Endometrium (tissue), 2 donors: Measurements from ENCODE around the gene MRAP2.

ENCODE experiments used
- FAIRE-seq: peaks from 2 replicates; lab custom pipeline; 2012; peaks lifted over from hg19 to GRCh38; lab: Jason Lieb, UNC
- donor health status: control.
- donor health status: control.

Gene MRAP2

GRCh38 chr6:84033523-84034451 lies at the start of gene MRAP2:
MRAP2 (plus strand) TSS chr6:84033772; CDS start chr6:84055319, 21,547 bp downstream.
- FAIRE-seq = no peak

DNA sequence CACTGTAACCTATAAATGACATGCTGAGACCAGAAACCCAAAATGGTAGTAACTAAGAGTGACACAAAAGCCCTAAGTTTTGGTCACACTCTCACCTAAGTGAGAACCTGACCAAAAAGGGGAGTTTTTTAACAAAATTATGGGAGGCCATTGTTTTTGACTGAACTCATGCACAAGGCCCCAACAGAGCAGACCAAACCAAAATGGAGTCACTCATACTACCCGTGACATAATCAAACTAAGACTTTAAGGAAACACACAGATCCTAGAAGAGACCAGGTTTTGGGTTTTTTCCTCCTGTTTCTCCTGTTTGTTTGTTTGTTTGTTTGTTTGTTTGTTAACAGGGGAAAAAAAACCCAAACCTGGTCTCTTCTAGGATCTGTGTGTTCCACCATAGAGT lies 49.2 kb upstream of the MRAP2 start:
- FAIRE-seq = no peak

- no peak for FAIRE-seq
Measured at GRCh38 chr6:83985308-83985713, 48.3 kb upstream of the MRAP2 start.

GRCh38 chr6:83985715-83986114 lies 47.9 kb upstream of the MRAP2 start:
- no peak for FAIRE-seq

DNA sequence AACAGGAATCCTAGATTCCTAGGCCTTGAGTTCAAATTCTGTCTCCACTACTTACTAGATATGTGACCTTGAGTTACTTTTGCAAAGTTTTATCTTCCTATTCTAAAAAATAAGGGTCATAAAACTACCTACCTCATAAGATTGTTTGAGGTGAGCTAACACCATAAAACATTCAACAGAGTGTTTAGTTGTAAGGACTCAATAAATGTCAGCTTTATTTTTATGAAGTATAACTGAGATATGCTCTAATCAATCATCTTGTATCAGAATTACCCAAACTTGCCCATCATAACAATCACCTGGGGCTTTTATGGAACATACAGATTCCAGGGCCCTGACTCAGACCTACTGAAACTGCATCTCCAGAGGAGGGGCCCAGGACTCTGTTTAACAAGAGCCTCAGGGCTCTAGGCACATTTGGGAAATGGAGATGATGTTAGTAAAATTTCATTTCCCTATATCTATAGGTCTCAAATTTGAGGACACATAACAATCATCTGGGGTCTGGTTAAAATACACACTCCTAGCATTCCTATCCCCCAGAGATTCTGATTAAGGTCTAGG lies 35.5 kb upstream of the MRAP2 start:
- FAIRE-seq = no peak

GRCh38 chr6:84001119-84001518 lies 32.5 kb upstream of the MRAP2 start:
- no peak for FAIRE-seq

GRCh38 chr6:84002226-84002625 lies 31.3 kb upstream of the MRAP2 start:
- FAIRE-seq = no peak

DNA sequence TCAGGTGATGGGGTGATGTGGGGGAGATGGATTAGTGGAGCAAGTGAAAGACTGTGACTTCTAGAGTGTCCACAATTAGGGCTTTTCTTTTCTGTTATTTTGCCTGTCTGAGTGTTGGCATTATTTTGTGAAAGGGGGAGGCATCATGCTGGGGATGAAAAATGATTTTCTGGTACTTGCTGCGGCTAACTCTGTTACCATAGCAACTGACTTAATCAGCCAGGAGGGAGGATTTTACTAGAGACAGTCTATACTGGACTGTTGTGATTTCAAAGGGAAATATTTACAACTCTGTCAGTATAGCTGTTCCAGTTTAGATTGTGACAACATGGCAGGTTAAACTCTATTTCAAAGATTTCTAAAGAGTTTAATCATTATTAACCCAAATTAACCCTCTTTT lies 30.4 kb upstream of the MRAP2 start:
- FAIRE-seq = no peak

- no peak for FAIRE-seq
Measured at GRCh38 chr6:84003654-84004053, 29.9 kb upstream of the MRAP2 start.

GRCh38 chr6:84007871-84008270 lies 25.7 kb upstream of the MRAP2 start:
- FAIRE-seq = no peak

GRCh38 chr6:84013354-84013753 lies 20.2 kb upstream of the MRAP2 start:
- FAIRE-seq = no peak

- no peak for FAIRE-seq
Measured at GRCh38 chr6:84013931-84014330, 19.6 kb upstream of the MRAP2 start.

DNA sequence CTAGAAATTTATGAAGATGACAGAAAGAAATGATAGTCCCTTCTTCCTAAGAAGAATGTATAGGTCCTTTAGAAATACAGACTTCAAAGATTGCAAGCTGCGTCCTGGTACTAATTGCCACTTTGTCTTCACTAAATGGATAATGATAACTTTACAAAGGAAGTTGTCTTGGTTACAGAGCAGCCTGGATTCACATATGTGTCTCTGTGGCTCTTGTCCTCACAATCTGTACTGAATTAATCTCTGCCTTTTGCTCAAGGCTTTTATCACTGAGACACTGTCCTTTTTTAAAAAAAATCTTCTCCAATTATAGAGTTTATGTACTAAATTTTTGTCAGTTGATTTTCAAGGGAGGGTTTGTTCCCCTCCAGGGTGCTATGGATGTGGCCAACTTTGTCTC lies 17.5 kb upstream of the MRAP2 start:
- no peak for FAIRE-seq

GRCh38 chr6:84017709-84018452 lies 15.7 kb upstream of the MRAP2 start:
- no peak for FAIRE-seq

GRCh38 chr6:84018453-84019061 lies 15.0 kb upstream of the MRAP2 start:
- FAIRE-seq = no peak

- no peak for FAIRE-seq
Measured at GRCh38 chr6:84019141-84019841, 14.3 kb upstream of the MRAP2 start.

DNA sequence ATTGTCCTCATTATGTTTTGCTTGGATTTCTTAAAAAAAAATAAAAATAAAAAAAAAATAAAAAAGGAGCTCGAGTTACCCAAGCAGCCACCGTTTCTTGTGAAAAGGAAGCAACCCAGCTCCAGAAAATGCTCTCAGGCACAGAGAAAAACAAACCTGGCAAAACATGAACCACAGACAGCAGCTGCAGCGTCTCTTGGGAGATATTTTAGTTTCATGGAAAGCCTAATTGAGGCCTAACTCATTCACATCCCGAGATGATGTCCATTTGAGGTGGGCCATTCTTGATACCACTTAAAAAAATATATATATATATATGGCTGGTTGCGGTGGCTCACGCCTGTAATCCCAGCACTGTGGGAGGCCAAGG lies 13.7 kb upstream of the MRAP2 start:
- no peak for FAIRE-seq

- no peak for FAIRE-seq
Measured at GRCh38 chr6:84021625-84022024, 11.9 kb upstream of the MRAP2 start.

- FAIRE-seq = no peak
Measured at GRCh38 chr6:84026721-84027164, 6.8 kb upstream of the MRAP2 start.

DNA sequence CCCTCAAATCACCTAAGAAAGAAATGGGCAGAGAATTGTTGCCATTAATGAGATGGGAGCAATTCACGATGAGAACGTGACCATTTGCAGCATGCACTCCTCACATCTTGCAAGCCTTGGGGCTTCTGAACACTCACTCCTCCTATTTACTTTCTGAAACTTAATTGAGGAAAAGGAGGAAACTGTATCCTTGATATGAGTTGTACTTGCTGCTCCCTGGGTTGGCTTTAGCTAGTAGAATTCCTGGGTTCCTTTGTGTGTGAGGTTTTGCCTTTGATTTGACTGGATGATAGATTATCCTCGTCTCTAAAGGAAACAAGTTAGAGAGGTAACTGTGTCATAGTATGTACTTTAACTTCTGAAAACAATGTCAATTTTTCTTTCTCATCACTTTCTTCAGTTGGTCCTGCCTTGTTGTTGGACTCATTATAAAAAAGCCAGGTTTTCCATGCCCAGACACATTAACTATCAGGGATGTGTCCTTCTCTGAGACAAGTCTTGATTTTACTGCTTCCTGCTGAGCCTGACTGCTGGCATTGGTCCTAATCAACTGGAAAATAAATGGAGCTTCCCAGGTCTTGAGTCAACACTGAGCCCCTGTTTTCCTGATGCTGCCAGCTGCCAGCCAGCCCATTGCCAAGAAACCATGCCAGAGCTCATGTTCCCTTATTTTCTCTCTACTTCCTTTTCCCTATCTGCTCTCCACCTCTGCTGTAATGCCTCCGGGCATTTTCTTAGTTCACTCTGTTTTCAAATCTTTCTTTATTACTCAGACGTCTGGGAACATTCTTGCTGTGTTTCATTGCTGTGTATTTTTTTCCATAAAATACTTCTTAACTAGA lies 6.0 kb upstream of the MRAP2 start:
- FAIRE-seq = no peak

GRCh38 chr6:84028350-84028749 lies 5.2 kb upstream of the MRAP2 start:
- no peak for FAIRE-seq
